HuH-7 (cell line): ENCODE results near the gene ZNF609.

Experiments used
- DNase-seq: peaks from one replicate; pipeline ENCODE4 v3.0.0; 2011; ENCODE audit warnings: low spot score

ZNF609 gene

GRCh38 chr15:64698823-64699222, 238.4 kb downstream of the ZNF609 start:
- no peak for DNase-seq

- DNase-seq = peak; percentile 23
These were observed 239.5 kb downstream of the ZNF609 start for GRCh38 chr15:64699751-64700388.

GRCh38 chr15:64701051-64701450, 240.7 kb downstream of the ZNF609 start:
- DNase-seq = no peak

- DNase-seq = no peak
These were observed 241.3 kb downstream of the ZNF609 start for GRCh38 chr15:64701482-64702184.

- peak; percentile 98 for DNase-seq
These were observed 242.6 kb downstream of the ZNF609 start for GRCh38 chr15:64702816-64703631.

GRCh38 chr15:64703632-64703959, 243.2 kb downstream of the ZNF609 start:
- peak; percentile 18 for DNase-seq

- no peak for DNase-seq
These were observed 244.6 kb downstream of the ZNF609 start for GRCh38 chr15:64705006-64705405.

GRCh38 chr15:64706011-64706911, 245.9 kb downstream of the ZNF609 start:
- DNase-seq = no peak

- no peak for DNase-seq
These were observed 250.5 kb downstream of the ZNF609 start for GRCh38 chr15:64710676-64711428.

GRCh38 chr15:64712353-64712752, 252.0 kb downstream of the ZNF609 start:
- DNase-seq = no peak

- DNase-seq = no peak
These were observed 253.2 kb downstream of the ZNF609 start for GRCh38 chr15:64713592-64713991.

- DNase-seq = no peak
These were observed 256.1 kb downstream of the ZNF609 start for GRCh38 chr15:64716452-64716851.

- no peak for DNase-seq
These were observed 256.8 kb downstream of the ZNF609 start for GRCh38 chr15:64717130-64717529.

- no peak for DNase-seq
These were observed 257.5 kb downstream of the ZNF609 start for GRCh38 chr15:64717735-64718495.

GRCh38 chr15:64720188-64720587, 259.8 kb downstream of the ZNF609 start:
- DNase-seq = no peak

- DNase-seq = no peak
These were observed 269.8 kb downstream of the ZNF609 start for GRCh38 chr15:64730151-64730550.

GRCh38 chr15:64731012-64731804, 270.8 kb downstream of the ZNF609 start:
- DNase-seq = peak; percentile 71

GRCh38 chr15:64731805-64732151, 271.4 kb downstream of the ZNF609 start:
- DNase-seq = no peak

GRCh38 chr15:64732156-64732860, 271.9 kb downstream of the ZNF609 start:
- DNase-seq = no peak
